Mucosa of descending colon (tissue), 3 donors: Measurements from ENCODE around the gene FAR1. TPM values are rescaled to one million over a fixed set of nuclear protein-coding genes. Genes with fewer than 3 reads are reported as not detected.

ENCODE experiments used
- ATAC-seq: fragments of 200-7000 bp; cut with Tn5 transposase; one replicate; pipeline ENCODE4 v1.9.1; 2020; ENCODE audit warnings: mild to moderate bottlenecking, moderate library complexity
- DNase-seq, 3 donors: peaks; one replicate each; pipeline ENCODE4 v3.0.0-alpha.2; 2020
- H3K36me3 ChIP-seq: fragments of 200-600 bp; one replicate; pipeline ENCODE4 v1.8.0; 2021; ENCODE audit warnings: low read depth, mild to moderate bottlenecking
- H3K4me1 ChIP-seq: fragments of 200-600 bp; one replicate; pipeline ENCODE4 v1.8.0; 2021; ENCODE audit warnings: low read depth, mild to moderate bottlenecking
- H3K4me3 ChIP-seq: fragments of 200-600 bp; one replicate; pipeline ENCODE4 v1.8.0; 2021; ENCODE audit warnings: mild to moderate bottlenecking
- H3K9me3 ChIP-seq: fragments of 200-600 bp; one replicate; pipeline ENCODE4 v1.8.0; 2021; ENCODE audit warnings: mild to moderate bottlenecking
- CTCF ChIP-seq: fragments of 200-600 bp; IDR thresholded peaks from one replicate; pipeline ENCODE4 v1.8.0; 2022; ENCODE audit warnings: antibody characterized with exemption, mild to moderate bottlenecking
- intact Hi-C, 2 donors: fragments of 100-400 bp; cut with DNase I in 1 of 2; cut with micrococcal nuclease in 1 of 2; formaldehyde crosslinking; loops; one replicate each; pipeline versions ENCODE4 v1.11.0 to v1.11.1; 2022; cut with DNase I, micrococcal nuclease
- total RNA-seq, 3 donors: library from RNA; stranded (reverse); fragmentation: NEBNext Ultra II Directional in 2 of 3; extraction: Animal tissue kit (Norgen Biotek cat#: 25700) in 2 of 3; gene quantifications; one replicate each; pipeline versions ENCODE4 v1.2.1 to v1.2.4, GENCODE V29; 2021 to 2023
- donor health status: DM: no; HTN: no; CAD: no; lungs with moderate emphysema.
- donor health status: DM: no; HTN: no; CAD: no.
- donor health status: DM: no; HTN: yes; CAD: no.

The FAR1 gene
- total RNA-seq, 3 donors from 2014 or later: 74.3 to 103 (median 102) TPM

GRCh38 chr11:13674799-13675509 lies 6.5 kb downstream of the FAR1 start:
- intact Hi-C loops: no loop called here
- ATAC-seq: peak; percentile 24
- peaks cover 16% of the 10 kb centered on the region for H3K4me1 ChIP-seq
- no peaks in the 10 kb centered on the region for H3K9me3 ChIP-seq
- no peak for DNase-seq
- no peak for TF ChIP-seq CTCF
- H3K4me3 ChIP-seq: no peak overlapping the region
- H3K36me3 ChIP-seq: no peaks in the 10 kb centered on the region

- intact Hi-C loops: no loop called here
- no peaks in the 10 kb centered on the region for H3K36me3 ChIP-seq
- DNase-seq (no peak), ATAC-seq (no peak)
- H3K9me3 ChIP-seq: no peaks in the 10 kb centered on the region
- TF ChIP-seq CTCF: no peak
- no peak overlapping the region for H3K4me3 ChIP-seq
- H3K4me1 ChIP-seq: peaks cover 9% of the 10 kb centered on the region
These were observed 8.1 kb downstream of the FAR1 start for GRCh38 chr11:13676576-13676975.

GRCh38 chr11:13679768-13680167 lies 11.3 kb downstream of the FAR1 start:
- Histone ChIP-seq H3K36me3 (no peaks in the 10 kb centered on the region), H3K4me3 (no peak overlapping the region), H3K4me1 (peaks cover 11% of the 10 kb centered on the region), H3K9me3 (no peaks in the 10 kb centered on the region)
- no peak for TF ChIP-seq CTCF
- no peak for DNase-seq
- no peak for ATAC-seq
- intact Hi-C loops: no loop called here

GRCh38 chr11:13680501-13681264 lies 12.2 kb downstream of the FAR1 start:
- Histone ChIP-seq H3K36me3 (no peaks in the 10 kb centered on the region), H3K4me3 (no peak overlapping the region), H3K9me3 (no peaks in the 10 kb centered on the region), H3K4me1 (peaks cover 11% of the 10 kb centered on the region)
- DNase-seq (no peak), ATAC-seq (peak; percentile 74)
- intact Hi-C loops: no loop called here
- TF ChIP-seq CTCF: no peak

- peaks cover 11% of the 10 kb centered on the region for H3K4me1 ChIP-seq
- H3K9me3 ChIP-seq: no peaks in the 10 kb centered on the region
- TF ChIP-seq CTCF: no peak
- H3K36me3 ChIP-seq: no peaks in the 10 kb centered on the region
- intact Hi-C loops: no loop called here
- ATAC-seq: peak; percentile 78
- no peak for DNase-seq
- no peak overlapping the region for H3K4me3 ChIP-seq
These were observed 13.0 kb downstream of the FAR1 start for GRCh38 chr11:13681446-13681845.
